ENCODE results near the gene PTPRN2.

DNA sequence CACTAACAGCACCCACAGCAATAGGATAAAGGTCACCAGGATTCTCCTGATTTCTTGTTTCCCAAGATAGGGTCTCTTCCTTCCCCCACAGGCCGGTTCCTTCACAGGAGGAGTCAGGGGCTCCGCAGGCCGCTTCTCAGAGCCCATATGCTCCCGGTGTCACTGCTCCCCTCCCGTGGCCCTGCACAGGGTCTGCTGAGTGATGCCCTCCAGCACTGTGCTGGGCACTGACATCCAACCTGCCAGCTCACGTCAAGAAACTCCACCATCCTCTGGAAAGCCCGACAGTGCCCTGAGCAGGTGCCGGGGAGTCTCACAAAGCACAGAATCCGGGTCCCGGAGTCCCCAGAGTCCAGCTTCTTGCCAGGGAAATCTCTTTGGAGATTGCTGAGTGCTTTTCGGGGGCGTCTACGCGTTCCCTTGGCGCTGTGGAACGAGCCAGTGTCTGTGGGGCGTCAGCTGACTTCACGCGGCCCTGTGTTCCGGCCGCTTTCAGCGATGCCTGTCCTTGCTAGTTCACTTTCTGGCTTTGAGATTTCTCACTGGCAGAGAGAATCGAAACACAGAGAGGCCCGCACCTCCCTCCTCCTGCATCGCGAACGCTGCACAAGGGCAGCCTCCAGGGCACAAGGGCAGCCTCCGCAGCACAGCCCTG, 683.3 kb downstream of the PTPRN2 start:
- TF ChIP-seq, protein P1, sequence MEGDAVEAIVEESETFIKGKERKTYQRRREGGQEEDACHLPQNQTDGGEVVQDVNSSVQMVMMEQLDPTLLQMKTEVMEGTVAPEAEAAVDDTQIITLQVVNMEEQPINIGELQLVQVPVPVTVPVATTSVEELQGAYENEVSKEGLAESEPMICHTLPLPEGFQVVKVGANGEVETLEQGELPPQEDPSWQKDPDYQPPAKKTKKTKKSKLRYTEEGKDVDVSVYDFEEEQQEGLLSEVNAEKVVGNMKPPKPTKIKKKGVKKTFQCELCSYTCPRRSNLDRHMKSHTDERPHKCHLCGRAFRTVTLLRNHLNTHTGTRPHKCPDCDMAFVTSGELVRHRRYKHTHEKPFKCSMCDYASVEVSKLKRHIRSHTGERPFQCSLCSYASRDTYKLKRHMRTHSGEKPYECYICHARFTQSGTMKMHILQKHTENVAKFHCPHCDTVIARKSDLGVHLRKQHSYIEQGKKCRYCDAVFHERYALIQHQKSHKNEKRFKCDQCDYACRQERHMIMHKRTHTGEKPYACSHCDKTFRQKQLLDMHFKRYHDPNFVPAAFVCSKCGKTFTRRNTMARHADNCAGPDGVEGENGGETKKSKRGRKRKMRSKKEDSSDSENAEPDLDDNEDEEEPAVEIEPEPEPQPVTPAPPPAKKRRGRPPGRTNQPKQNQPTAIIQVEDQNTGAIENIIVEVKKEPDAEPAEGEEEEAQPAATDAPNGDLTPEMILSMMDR (IDR thresholded peaks at IDR 0.05; ENCODE audit: low read depth, low read length) = no peak
- TF ChIP-seq POLR2A (IDR thresholded peaks at IDR 0.05; ENCODE audit: extremely low read depth, insufficient read length) = no peak
